Glutamatergic neuron (in vitro differentiated cells): ENCODE measurements around the gene PSMA6. TPM values are rescaled to one million over a fixed set of nuclear protein-coding genes. Genes with fewer than 3 reads are reported as not detected.

ENCODE experiments used
- DNase-seq: peaks from one replicate; pipeline ENCODE4 v3.0.0; 2022
- H3K27ac Mint-ChIP-seq: one replicate; pipeline ENCODE4 v1.8.0; 2020; ENCODE audit warnings: mild to moderate bottlenecking, mixed read lengths, inconsistent platforms; ENCODE audit not compliant: unreplicated experiment
- H3K27me3 Mint-ChIP-seq: one replicate; pipeline ENCODE4 v1.8.0; 2020; ENCODE audit warnings: mild to moderate bottlenecking, moderate library complexity, mixed read lengths, inconsistent platforms; ENCODE audit not compliant: unreplicated experiment
- H3K36me3 Mint-ChIP-seq: one replicate; pipeline ENCODE4 v1.8.0; 2020; ENCODE audit warnings: mild to moderate bottlenecking, mixed read lengths, inconsistent platforms; ENCODE audit not compliant: unreplicated experiment
- H3K4me1 Mint-ChIP-seq: one replicate; pipeline ENCODE4 v1.8.0; 2020; ENCODE audit warnings: mild to moderate bottlenecking, low read depth, mixed read lengths, inconsistent platforms; ENCODE audit not compliant: unreplicated experiment
- H3K4me3 Mint-ChIP-seq: one replicate; pipeline ENCODE4 v1.8.0; 2020; ENCODE audit warnings: mild to moderate bottlenecking, mixed read lengths, inconsistent platforms; ENCODE audit not compliant: unreplicated experiment
- H3K9me3 Mint-ChIP-seq: one replicate; pipeline ENCODE4 v1.8.0; 2020; ENCODE audit warnings: mild to moderate bottlenecking, moderate library complexity, mixed read lengths, inconsistent platforms; ENCODE audit not compliant: unreplicated experiment
- total RNA-seq: library from RNA; stranded (reverse); fragmentation: NEBNext Ultra II Directional; extraction: Animal tissue kit (Norgen Biotek cat#: 25700); gene quantifications from one replicate; pipeline ENCODE4 v1.2.1, GENCODE V29; 2021; ENCODE audit not compliant: unreplicated experiment
- TF ChIP-seq, protein P1 (sequence below): fragments of 200-600 bp; sonication (generic); IDR thresholded peaks from one replicate; pipeline ENCODE4 v1.5.0; 2021; ENCODE audit not compliant: partially characterized antibody, unreplicated experiment

The PSMA6 gene
- total RNA-seq, 1 donor from 2014 or later, result 148 TPM

- DNase-seq, result no peak
- Mint-ChIP-seq H3K27ac (no peak overlapping the region), H3K9me3 (peaks cover 2% of the 10 kb centered on the region), H3K36me3 (no peaks in the 10 kb centered on the region), H3K4me1 (peaks cover 5% of the 10 kb centered on the region), H3K27me3 (peaks cover 3% of the 10 kb centered on the region), H3K4me3 (no peak overlapping the region)
- TF ChIP-seq, protein P1, sequence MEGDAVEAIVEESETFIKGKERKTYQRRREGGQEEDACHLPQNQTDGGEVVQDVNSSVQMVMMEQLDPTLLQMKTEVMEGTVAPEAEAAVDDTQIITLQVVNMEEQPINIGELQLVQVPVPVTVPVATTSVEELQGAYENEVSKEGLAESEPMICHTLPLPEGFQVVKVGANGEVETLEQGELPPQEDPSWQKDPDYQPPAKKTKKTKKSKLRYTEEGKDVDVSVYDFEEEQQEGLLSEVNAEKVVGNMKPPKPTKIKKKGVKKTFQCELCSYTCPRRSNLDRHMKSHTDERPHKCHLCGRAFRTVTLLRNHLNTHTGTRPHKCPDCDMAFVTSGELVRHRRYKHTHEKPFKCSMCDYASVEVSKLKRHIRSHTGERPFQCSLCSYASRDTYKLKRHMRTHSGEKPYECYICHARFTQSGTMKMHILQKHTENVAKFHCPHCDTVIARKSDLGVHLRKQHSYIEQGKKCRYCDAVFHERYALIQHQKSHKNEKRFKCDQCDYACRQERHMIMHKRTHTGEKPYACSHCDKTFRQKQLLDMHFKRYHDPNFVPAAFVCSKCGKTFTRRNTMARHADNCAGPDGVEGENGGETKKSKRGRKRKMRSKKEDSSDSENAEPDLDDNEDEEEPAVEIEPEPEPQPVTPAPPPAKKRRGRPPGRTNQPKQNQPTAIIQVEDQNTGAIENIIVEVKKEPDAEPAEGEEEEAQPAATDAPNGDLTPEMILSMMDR, result no peak
These were observed 4.7 kb upstream of the PSMA6 start for GRCh38 chr14:35287431-35288013.

DNA sequence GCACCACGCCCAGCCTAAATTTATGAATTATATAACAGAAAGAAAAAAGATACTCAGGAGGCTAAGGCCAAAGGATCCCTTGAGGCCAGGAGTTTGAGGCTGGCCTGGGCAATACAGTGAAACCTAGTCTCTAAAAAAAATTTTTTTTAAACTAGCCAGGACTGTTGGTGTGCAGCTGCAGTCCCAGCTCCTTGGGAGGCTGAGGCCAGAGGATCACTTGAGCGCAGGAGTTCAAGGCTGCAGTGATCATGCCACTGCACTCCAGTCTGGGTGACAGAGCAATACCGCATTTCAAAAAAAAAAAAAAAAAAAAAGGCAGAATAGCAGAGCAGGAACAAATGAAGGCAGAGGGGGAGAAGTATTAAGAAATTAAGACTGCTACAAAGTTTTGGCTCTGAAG, 2.6 kb upstream of the PSMA6 start:
- H3K36me3 Mint-ChIP-seq, result no peaks in the 10 kb centered on the region
- no peak for DNase-seq
- H3K27ac Mint-ChIP-seq, result no peak overlapping the region
- peaks cover 12% of the 10 kb centered on the region for H3K4me1 Mint-ChIP-seq
- H3K9me3 Mint-ChIP-seq, result peaks cover 2% of the 10 kb centered on the region
- no peak overlapping the region for H3K4me3 Mint-ChIP-seq
- TF ChIP-seq, protein P1, result no peak
- peaks cover 3% of the 10 kb centered on the region for H3K27me3 Mint-ChIP-seq

- H3K27me3 Mint-ChIP-seq, result peaks cover 2% of the 10 kb centered on the region
- H3K4me1 Mint-ChIP-seq, result peaks cover 12% of the 10 kb centered on the region
- peak overlapping the region; percentile 99 for H3K4me3 Mint-ChIP-seq
- TF ChIP-seq, protein P1, result no peak
- DNase-seq, result no peak
- peaks cover 2% of the 10 kb centered on the region for H3K9me3 Mint-ChIP-seq
- peak overlapping the region; percentile 97 for H3K27ac Mint-ChIP-seq
- H3K36me3 Mint-ChIP-seq, result no peaks in the 10 kb centered on the region
These were observed 784 bp downstream of the PSMA6 start for GRCh38 chr14:35292770-35293561.

DNA sequence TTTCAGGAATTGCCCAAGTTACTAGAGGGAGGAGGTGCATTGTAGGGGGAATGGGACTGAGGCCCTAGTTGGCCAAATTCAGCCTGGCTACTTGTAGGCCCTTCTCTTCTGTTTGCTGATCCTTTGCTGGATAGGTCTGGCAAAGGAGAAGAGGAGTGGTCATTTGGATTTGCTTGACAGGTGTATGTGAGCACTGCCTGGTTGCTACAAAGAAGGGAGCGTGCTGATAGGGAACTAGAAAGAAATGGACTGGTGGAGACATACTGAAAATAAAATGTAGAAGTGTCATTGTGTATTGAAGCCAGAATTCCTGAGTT, 3.6 kb downstream of the PSMA6 start:
- TF ChIP-seq, protein P1, result no peak
- no peaks in the 10 kb centered on the region for H3K36me3 Mint-ChIP-seq
- no peak for DNase-seq
- no peak overlapping the region for H3K4me3 Mint-ChIP-seq
- peaks cover 2% of the 10 kb centered on the region for H3K27me3 Mint-ChIP-seq
- H3K4me1 Mint-ChIP-seq, result peaks cover 8% of the 10 kb centered on the region
- peaks cover 2% of the 10 kb centered on the region for H3K9me3 Mint-ChIP-seq
- no peak overlapping the region for H3K27ac Mint-ChIP-seq

GRCh38 chr14:35296545-35296944, 4.4 kb downstream of the PSMA6 start:
- Mint-ChIP-seq H3K4me1 (peaks cover 7% of the 10 kb centered on the region), H3K27ac (no peak overlapping the region), H3K36me3 (no peaks in the 10 kb centered on the region), H3K4me3 (no peak overlapping the region), H3K27me3 (peaks cover 2% of the 10 kb centered on the region), H3K9me3 (peaks cover 2% of the 10 kb centered on the region)
- TF ChIP-seq, protein P1, result no peak
- DNase-seq, result no peak
